GM19351 (cell line): ENCODE data around the gene CACTIN.
A peak's percentile ranks its signal among the peaks of the same experiment; 100 is the strongest.
"Not testable (repeated sequence)": the region's sequence is repeated elsewhere in the genome, so short reads cannot be mapped to it uniquely, and the experiment has no call there.

ENCODE experiments used
- ATAC-seq: cut with Tn5 transposase; IDR thresholded peaks from one replicate; pipeline ENCODE4 v1.9.1; 2021; ENCODE audit warnings: mild to moderate bottlenecking, moderate library complexity; ENCODE audit not compliant: unreplicated experiment

CACTIN gene

DNA sequence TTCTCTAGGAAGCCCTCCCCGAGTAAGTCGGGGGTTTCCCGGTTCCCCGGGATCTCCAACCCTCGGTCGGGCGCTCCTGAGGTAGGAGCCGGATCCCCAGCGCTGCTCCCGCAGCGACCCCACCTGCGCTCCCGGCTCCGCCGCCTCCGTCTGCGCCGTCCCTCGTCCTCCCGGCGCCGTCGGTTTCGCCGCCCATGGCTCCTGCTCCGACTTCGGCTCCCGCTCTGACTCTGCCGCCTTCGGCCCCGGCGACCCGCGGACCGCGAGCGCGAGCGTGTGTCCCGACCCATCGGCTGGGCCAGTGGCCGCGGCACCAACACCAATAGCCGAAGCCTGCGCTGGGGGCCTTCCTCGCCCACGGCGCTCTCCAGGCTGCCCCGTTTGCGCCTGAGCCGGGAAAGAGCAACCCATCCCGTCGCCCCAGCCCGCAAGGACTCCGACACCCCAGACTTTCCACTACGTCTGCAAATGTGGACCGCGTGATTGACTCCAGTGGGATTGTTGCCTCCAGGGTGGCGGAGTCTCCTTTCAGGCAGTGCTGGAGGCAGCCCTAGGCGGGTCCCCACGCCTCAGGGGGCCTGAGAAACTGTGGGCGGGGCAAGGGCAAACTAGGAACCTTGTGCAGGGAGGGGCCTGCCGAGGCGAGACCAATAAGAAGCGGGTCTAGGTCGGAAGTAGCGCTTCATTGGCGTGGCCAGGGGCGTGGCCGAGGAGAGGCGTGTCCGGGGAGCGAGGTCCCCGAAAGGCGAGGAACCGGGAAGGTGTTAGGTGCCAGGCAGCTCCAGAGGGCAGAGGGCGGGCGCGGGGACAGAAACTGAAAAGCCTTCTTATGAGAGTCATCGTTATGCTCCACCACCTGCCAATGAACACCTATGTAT is at the start of gene CACTIN:
TSS of gene CACTIN (minus strand) at position 318 of the 878 bp plus-strand sequence. CDS start at position 290, 28 bp downstream.
- peak; percentile 94 for ATAC-seq

- no peak for ATAC-seq
These were observed 48.4 kb upstream of the CACTIN start for GRCh38 chr19:3674784-3675543.

DNA sequence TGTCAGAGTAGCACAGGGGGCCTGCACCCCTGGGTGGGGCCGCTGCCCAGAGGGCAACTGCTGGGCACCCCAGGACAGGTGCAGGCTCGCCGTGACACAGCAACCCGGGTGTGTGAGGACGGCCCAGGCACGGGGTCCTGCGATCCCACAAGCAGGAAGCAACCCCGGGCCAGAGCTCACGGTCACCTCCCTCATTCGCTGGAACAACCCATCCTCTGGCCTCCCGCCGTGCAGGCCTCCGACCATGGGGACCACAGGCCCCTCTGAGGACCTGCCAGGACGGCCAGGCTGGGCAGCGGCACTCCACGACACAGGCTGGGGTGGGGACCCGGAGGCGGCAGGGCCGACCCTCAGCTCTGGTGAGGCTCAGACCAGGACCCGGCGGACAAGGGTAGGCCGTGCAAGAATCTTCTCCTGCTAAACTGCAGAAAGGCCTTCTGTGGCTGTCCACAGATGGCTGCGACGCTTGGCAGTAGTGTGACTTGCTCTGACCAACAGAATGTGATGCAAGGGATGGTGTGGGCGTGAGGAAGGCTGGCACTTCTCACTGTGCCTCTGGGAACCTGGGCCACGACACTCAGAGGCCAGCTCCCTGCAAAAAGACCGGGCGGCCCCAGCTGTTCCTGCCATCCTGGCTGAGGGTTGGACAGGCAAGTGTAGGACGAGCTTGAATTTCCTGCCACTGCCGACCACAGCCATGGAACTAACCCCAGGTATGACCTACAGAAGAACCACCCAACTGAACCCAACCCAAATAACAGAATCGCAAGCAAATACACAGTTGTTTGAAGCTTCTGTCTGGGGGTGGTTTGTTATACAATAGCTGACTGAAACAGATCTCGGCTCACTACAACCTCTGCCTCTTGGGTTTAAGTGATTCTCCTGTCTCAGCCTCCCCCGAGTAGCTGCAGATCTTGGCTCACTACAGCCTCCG is 47.2 kb upstream of the CACTIN start:
- ATAC-seq = no peak

DNA sequence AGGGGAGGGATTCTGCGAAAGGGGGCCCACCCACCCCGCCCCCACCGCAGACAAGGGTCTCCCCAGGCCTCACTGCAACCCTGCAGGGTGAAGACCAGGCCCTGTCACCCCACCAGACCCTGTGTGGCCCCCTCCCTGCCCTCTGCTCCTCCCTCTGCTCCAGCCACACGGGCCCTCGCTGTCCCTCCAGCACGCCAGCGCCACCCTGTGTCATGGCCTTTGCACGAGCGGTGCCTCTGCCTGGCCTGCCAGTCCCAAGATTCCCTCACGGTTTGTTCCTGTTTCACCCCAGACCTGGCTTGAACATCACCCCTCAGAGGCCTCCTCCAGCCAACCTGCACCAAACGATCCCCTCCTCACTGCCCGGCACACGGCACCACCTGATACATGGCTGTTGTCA is 46.4 kb upstream of the CACTIN start:
- no peak for ATAC-seq

- ATAC-seq = no peak
These were observed 46.0 kb upstream of the CACTIN start for GRCh38 chr19:3672575-3672948.

DNA sequence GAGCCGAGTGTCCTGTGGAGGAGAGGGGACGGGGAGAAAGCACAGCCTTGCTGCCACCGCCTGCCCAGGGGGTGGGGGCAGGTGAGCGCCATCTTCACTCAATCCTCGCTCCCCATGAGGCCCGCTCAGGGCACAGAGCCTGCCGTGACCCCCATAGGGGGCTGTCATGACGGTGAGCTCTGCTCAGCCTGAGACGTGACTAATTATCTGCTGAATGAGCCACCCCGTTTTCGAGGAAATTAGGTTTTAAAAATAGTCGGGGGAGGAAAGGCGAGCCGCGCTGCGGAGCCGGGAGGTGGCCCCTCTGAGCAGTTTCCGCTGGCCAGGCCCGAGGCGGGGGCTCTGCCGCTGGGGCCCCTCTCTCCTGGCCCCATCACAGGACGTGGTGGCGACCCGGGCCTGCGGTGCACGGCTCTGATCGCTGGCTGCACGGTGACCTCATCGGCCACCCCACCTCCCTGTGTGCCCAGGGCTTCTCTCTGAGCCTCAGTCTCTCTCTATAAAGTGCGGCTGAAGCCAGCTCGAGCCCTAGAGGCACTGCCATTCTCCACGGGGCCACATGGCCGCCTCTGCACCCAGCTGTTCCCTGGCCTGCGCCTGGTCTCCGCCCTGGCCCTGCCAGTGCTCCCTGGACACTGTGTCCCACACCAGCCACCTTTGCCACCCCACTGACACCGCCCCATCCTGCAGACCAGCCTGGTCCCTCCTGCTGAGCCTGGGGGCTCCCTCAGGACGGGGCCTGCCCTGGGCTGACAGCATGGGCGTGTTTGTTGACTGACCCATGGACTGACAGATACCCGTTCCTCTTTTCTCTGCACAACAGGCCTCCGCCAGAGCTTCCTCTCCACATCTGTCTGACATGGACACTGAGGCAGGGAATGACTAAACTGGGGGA is 45.3 kb upstream of the CACTIN start:
- no peak for ATAC-seq

DNA sequence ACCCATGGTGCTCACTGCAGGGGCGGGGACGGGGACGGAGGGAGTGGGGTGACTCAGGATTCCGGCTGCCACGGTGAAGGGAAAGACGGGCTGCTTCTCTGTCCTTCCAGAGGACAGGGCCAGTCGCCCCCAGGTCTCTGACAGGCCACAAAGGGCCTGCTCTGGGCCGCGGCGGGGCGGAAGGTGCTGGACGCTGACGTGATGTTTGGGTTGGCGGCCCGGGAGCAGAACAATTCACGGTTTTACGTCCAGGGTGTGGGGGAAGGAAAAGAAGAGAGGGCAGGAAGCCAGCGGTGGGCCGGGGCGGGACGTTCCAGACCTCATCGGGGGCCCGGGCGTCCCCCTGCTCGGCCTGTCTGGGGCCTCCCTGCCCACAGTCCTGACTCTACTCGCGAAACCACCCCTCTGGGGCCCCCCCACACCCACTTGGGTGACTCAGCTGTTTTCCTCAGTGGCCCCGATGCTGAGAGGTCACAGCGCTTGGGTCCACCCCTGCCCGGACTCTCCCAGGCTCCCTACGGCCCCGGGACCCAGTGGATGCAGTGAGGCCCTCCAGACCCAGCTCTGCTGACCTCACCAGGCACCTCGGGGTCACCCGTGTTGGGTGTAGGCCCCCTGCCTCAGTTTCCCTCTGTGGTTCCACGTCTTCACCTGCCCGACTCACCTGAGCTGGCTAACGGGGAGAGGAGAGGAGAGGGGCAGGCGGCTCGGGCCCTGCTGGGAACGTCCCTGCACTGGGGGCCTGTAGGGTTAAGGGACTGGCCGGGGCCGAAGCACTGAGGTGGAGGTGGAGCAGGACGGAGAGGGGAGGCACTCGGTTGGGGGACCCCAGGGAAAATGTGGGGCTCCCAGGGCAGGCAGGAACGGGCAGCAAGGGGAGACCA is 44.4 kb upstream of the CACTIN start:
- ATAC-seq = no peak

GRCh38 chr19:3669947-3670795 is 43.6 kb upstream of the CACTIN start:
- no peak for ATAC-seq

GRCh38 chr19:3669082-3669946 is 42.7 kb upstream of the CACTIN start:
- no peak for ATAC-seq

- ATAC-seq = no peak
These were observed 41.9 kb upstream of the CACTIN start for GRCh38 chr19:3668331-3669081.

DNA sequence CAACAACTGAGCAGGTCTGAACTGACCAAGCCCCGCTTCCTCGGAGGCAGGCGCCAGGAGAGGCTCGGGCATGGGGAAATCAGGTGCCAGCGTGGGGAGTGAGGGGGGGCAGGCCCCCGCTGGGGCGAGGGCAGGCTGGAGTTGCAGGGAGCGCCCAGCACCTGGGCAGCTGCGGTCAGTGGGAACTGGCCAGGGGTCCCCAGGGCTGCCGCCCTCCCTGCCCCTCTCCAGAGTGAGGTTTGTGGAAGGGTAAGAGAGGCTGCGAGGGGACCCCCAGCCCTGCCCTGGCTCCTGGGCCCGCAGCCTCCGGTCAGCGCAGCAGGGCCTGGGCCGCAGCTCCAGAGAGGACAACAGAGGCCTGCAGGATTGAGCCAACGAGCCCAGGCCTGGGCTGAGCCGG is 41.2 kb upstream of the CACTIN start:
- no peak for ATAC-seq

- ATAC-seq = no peak
These were observed 40.5 kb upstream of the CACTIN start for GRCh38 chr19:3667037-3667638.

DNA sequence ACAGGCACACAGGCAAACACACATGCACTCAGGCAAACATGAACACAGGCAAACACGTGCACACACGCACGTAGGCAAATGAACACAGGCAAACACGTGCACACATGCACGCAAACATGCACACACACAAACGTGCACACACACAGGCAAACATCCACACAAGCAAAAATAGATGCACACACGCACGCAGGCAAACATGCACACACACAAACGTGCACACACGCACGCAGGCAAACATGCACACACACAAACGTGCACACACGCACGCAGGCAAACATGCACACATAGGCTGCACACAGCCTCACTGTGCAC is 39.9 kb upstream of the CACTIN start:
- not testable (repeated sequence) for ATAC-seq

GRCh38 chr19:3665681-3666544 is 39.3 kb upstream of the CACTIN start:
- no peak for ATAC-seq
